NCI-H2171 treated with DMSO at 0.1 percent for 48 hours (cell line): ENCODE measurements around the gene FARS2.
"Not testable (repeated sequence)": the region's sequence is repeated elsewhere in the genome, so short reads cannot be mapped to it uniquely, and the experiment has no call there.

Experiments
- DNase-seq: peaks from one replicate; lab custom pipeline; 2025; lab: John Stamatoyannopoulos, UW

FARS2 gene

DNA sequence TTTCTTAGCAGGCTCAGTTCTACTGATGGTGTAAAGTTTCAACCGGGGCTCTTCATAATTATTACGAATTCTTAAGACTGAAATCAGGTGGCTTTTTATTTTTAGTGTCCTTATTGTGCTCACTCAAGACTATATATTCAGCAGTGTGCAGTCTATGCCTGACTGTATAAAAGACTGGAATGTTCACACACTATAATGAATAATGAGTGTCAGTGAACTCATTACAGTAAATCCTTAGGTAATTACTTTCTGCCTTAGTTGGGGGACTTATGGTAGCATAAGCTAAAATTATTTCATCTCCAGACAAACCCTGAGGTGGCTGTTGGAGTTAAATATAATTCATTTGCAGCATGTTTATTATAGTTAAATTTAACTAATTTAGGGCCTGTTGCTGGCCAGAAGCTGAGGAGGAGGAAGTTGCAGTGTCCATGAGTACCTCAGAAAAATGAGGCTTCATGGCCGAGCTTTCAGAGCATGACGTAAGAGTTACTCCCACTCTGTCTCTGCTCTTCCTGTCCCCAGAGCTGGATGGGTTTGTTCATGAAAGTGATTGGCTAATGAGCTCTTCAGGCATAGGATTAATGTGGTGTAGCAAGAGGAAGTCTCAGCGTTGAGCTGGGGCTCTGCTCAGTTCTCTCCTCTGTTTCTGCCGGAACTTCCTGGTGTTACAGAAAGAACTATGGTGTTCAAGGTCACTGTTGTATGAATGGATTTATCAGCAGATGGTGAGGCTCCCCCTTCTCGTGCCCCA, 409.7 kb downstream of the FARS2 start:
- no peak for DNase-seq

DNA sequence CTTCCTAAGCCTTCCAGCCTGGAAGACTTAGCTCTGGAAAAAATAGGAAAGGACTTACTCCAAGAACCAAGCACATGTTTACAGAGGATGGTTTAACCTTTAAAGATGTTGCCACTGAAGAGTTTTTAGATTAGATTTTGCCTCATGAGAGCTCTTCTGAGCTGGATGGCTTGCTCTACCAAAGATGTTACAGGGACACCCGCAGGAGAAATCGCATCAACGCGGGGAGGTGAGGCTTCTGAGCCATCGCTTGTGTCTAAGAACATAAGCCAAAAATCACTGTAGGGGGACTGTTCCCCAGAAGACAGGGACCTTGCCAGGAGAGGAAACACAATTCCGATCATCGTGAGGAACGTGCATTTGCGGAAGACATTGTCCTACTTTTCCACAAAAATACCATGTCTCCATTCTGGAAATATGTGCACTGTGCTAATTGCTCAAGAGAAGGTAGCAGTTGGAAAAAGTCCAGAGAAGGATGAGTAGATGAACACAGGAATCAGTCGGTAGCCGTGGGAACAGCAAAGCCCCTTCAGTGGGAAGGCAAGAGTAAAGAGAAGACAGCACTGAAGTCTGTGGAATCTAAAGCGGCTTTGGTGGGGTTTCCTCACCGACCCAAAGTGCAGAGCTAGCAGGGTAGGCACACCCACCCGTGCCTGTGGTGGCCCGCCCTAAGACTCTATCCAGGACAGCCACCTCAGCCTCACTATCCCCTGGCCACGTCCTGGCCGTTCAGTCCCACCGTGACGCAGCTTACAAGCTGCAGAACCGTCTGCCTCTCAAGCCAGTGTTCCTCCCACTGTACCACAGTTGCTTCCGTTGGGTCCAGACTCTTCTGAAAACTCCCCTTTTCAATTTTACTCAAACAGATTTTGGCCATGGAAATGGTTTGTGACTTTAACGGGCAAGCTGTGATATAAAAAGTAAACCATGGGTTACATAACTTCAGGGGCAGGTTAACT, 410.6 kb downstream of the FARS2 start:
- DNase-seq, result peak; percentile 3

DNA sequence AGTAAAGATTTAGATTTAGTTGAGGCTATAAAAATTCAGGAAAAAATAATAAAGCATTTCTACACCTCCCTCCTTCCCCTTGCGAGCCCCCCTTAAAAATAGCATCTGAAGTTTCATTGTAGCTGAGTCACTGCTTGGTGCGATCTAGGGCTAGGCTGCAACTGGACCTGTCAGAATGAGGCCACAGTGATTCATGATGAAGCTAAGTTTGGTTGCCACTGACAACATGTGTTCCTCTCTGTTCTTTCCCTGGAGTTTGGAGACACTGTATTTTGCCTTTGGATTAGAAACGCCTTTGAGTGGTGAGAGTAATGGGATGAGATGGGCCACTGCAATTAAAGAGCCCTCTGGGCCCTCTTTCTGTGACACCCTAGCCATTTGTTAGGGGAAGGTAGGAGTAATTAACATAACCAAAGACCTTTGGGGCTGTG, 411.3 kb downstream of the FARS2 start:
- no peak for DNase-seq

DNA sequence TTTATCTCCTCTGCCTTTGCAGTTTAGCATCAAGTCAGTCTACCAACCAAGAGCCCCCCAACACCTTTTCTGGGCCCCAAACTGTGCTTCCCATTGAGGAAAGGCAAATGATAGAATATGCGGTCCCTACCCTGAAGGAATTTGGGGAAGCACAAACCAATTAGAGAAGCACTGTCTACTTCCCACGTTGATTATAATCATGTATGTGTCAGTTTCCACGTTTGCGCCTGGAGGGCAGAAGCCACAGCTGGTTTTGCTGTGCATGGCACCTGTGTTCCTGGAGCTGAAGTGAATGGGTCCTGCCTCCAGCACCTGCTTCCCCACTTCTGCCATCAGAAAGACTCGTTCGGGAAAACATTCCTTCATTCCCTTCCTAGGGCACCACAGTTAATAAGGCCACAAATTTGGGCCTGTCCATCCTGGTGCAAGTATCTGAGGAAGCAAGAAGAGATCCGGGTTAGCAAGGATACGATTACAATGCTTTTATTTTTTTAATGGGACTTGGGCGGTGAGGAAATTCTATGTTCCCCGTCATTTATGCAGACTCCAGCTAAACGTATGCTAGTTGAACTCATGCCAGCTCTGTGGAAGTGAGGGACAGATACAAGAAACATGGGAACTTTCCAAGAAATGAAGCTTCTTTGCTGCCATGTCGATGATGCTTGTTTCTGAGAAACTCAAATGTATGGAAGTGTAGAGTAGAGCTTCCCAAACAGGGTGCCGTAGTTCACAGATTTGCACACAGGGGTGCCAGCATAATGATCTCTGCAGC, 411.9 kb downstream of the FARS2 start:
- DNase-seq, result no peak

DNA sequence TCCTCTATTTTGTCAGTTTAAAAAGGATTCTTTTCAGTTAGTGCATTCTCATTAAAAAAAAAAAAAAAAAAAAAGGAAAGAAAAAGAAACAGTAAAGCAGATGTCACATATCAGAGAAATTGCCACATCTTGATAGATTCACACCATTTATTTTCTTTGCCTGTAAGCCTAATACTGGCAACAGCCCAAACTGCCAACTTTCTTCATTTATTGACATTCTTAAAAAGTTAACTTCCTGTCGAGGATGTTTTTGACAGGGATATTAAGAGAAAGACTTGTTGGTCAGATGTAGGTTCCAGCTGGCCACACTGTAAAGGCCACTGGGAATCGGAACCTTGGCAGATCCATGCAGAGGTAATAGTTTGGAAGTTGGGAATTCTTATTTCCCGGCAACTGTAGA, 412.8 kb downstream of the FARS2 start:
- no peak for DNase-seq

DNA sequence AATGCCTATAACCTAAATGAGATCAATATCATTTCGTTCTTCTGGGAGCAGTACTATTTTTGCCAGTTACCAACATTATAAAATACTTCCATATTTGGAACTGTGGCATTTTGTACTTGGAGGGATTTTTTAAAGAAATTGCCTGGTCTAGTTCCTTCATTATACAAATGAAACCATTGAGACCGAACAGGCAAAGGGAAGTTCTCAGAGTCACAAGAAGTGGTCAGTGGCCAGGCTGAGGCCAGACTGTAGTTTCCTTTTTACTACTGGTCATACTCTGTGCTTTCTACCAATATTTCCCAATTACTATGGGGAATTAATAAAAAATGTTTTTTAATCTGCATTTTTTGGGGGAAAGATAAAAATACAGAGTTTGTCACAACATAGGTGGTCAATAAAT, 413.4 kb downstream of the FARS2 start:
- DNase-seq, result no peak

DNA sequence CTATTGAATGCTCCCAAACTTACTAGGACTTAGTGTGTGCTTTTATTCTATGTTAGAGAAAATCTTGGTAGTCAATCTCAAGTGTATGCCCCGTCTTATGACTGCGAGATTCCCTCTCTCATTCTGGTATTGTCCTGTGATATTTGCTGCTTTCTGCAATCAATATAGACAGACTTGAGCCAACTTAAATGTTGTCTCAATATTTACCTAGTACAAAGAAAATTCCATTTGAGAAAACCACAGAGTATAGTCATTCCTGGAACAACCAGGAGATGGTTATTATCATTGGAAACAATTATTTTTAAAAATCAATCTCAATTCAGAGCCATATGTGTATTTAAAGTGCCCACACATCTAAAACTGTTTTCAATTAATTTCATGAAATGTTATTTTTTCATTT, 415.4 kb downstream of the FARS2 start:
- DNase-seq, result no peak

DNA sequence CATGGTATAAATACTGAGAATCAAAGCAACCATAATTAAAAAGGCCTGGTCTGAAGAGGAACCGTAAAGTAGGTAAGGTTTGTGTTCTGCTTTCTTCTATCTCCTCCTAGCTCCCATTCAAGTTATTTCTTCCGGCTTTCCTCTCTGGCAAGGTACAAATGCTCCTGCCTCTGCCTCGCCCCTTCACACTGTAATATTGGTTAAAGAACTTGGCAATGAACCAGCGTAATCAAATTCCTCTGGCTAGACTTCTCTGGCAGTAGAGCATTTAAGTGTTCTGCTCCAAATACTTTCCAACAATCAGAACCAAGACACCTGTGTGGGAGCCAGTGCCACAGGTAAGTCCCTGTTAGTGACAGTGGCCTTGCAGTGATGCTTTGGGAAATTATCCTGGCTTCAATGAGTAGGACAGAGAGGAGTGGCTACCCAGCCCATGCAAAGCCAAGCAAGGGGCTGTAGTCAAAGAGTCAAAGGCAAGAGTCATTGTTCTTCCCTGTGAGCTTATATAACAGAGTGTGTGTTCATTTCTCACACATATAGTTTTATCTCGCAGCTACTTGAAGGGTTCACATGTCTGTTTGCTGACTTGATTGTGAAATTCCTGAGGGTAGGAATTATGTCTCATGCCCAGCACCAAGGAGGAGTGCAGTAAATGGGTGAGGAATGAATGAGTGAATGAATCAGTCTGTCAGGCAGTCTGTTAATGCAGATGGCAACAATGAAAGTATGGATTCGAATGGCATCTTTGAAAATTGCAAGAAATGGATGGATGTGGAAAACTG, 416.1 kb downstream of the FARS2 start:
- DNase-seq, result no peak

DNA sequence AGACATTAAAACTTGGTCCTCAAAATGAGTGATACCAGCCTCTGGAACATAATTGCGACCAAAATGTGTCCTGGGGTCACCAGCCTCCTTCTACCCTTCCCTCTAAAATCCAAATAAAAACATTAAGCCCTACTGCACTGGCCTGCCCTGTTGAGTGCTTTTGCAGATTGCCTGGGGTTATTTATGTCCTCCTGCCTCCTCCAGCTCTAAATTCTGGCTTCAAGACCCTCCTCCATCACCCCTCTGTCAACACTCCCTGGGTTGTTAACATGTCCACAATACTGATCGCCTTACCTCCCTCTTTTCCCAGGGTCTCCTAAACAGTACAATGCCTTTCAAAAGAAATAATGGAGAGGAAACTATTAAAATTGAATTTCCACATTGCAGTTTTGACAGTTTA, 418.0 kb downstream of the FARS2 start:
- DNase-seq, result no peak

DNA sequence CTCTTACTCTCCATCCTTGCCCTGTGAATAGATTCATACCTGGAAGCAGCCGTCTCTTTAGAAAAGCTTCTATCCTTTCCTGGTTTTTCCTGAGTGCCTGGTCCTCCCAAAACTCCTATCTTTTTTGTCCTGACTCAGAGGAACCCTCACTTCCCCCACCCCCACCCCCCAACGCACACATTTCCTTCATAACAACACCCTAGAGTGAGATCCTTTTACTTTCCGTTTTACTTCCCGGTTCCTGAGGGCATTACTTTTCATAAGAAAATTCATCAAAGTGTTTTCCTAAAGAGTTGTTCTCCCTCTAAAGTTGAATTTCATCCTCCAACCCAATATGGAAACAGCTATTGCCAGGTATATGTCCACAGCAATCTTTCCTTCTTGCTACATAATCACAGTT, 418.4 kb downstream of the FARS2 start:
- DNase-seq, result no peak

DNA sequence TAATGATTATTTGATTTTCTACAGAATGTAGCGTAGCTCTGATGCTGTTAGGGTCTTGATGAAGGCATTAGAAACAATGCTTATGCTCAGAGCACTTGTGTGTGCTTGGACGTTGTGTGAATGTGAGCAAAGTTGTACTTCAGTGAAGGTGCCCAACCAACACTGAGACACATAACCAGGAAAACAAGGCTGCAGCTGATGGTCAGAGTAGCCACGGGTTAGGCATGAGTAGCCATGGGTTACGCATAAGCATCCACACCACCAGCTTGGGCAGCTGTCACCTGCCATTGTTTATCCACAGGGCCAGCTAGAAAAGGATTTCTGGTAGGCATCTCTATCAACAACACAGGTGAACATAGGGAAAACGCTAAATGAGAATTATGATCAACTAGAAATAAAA, 418.8 kb downstream of the FARS2 start:
- DNase-seq, result no peak

DNA sequence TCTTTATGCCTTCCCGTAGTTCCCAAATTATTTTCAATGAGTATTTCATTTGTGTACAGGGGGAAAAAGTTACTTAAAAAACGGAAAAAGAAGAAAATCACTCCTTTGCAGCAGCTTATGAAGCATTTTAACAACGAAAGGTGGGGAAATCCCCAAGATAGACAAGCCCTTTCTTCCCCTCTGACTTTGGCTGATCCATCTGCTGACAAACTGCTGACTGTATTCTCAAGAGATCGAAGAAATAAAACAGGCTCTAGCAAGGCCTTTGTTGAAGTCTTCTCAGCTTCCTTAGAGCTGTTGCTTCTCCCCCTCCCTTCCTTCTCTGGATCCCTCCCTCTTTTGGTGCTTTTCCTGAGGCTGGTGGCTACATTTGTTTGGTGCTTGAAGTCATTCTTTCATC, 420.2 kb downstream of the FARS2 start:
- no peak for DNase-seq

DNA sequence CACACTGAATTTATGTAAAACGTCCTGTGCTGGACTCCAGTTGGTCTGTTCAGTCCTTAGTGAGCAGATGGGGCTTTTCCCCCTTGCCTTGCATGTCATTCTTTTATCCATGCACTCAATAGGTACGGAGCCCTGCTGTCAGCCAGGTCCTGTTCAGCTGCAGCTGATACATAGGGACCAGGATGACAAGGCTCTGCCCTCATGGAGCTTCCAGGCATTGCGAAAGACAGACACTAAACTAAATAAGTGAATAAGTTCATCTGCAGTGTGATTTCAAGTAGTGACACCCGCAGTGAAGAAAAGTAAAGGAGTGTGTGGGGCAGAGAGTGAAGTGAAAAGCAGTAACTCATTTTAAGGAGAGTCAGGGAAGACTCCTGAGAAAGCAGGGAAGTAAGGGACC, 421.2 kb downstream of the FARS2 start:
- no peak for DNase-seq

DNA sequence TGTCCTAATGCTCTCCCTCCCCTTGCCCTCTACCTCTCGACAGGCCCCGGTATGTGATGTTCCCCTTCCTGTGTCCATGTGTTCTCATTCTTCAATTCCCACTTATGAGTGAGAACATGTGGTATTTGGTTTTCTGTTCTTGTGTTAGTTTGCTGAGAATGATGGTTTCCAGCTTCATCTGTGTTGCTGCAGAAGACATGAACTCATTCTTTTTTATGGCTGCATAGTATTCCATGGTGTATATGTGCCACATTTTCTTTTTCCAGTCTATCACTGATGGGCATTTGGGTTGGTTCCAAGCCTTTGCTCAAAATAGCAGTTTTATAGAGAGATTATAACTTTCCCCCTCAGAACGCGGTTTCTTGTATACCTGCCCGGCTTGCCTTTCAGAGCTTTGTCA, 422.4 kb downstream of the FARS2 start:
- not testable (repeated sequence) for DNase-seq

DNA sequence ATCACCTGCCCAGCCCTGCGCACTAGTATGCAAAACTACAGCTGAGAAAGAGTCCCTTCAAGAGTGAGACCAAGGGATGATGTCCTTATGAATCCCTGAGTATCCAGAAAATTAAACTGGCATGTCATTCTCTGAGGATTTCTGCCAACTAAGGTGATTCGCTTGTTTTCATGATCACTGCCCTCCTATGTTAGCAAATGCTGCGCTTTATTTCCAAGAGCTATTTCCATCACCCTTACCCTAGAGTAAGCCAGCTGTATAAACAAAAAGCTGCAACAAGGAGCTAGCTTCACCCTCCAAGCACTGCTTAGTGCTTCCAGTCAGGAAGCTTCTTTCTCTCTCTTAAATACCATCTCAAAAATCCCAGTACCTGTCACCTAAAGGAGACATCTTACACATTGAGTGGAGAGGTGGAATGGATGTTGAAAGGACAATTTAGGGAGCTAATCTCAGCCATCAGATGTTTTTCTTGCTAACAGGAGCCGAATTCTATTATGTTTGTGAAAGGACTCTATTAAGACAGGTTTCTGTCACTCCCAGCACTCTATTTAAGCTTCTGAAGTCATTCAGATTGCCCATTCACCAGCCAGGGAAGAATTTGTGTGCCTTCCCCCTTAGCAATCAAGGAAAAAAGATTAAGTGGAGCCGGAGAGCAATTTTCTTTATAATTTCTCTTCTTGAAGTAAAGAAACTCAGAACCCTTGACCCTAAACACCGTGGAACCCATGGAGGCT, 423.2 kb downstream of the FARS2 start:
- DNase-seq, result no peak

DNA sequence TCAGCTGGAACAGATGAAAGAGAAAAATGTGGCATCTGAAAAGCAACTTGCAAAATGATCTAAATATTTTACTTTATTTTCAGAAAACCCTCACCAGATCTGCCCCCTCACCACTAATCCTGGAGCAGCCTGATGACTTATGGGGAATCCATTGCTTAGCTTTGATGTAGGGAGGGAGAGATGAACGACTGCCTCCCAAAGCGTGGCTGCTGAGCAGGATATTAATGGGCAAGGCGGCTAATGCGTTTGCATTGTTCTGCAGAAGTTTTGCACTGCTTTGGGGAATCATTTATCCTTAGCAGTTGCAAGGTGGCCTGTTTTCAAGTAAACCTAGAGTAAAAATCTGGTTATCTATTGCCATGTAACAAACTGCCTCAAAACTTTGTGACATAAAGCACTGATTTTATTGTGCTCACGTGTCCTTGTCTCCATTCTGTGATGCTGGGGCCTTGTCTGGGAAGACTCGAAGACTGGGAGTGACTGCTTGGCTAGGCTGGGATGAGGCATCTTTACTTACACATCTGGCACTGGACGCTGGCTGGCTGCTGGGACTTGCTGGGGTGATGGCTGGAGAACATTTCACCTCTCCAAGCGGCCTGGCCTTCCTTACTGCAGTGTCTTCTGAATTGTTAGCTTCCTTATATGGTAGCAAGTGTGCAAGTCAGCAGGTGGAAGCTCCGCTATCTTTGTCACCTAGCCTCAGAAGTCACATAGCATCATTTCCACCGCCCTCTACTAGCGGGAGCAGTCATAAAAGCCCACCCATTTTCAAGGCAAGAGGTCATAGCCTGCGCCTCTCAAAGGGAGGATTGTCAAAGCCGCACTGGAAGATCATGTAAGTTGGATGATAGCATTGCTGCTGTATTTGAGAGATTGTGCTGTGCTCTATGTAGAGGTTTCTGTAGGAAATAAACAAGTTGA, 432.2 kb downstream of the FARS2 start:
- DNase-seq, result no peak

DNA sequence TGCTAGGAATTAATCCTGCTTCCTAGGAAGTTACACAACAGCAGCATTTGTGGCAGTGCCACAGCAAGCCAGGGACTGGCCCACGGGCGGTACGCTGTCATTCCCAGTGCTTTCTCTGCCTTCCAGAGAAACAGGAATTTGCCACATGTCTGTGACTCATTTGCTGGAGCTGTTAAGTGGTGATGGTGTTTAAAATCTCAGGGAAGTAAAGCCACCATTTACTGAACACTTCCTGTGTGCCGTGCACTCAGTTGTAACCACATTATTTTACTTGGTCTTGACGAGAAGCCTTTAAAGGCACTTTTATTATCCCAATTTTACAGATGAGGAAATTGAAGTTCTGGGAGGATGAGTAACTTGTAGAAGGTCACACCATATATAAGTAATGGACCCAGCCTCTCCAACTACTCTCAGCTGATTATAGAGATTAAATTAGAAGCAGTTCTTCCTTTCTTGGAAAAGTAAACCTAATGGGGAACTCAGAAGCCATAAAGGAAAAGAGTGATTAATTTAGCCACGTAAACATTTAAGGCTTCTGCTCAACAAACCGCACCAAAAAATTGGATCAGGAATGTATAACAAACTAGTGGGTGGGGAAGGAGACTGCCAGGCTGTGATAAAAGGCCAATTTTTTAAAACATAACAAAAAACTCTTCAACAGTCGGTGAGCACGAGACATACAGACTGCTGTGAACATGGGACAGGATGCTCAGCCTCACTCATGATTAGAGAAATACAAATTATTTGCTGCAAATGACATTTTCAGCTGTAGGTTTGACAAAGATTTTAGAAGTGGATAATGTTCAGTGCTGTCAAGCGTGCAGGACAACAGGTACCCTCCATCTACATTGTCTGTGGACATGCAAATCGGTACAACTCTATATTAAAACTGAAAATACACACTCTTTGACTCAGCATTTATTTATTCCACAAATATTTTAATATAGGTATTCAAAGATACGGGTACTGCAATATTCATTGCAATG, 434.2 kb downstream of the FARS2 start:
- no peak for DNase-seq

DNA sequence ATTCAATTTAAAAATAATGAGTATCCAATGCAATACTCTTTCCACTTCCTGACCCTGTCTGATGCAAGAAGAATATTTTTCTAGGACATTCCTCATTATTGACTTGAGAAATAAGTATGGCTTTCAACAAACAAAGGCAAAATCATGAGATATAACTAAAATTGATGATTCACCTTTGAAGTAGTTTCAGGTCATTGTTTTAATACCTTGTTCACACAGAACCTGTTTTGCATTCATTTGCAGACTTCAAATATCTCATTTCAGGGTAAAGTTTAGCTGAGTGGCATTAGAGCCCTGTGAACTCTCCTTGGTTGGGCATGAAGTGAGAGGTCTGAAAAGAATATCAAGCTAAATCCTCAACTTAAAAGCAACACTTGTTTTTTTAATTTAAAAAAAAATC, 436.2 kb downstream of the FARS2 start:
- no peak for DNase-seq

DNA sequence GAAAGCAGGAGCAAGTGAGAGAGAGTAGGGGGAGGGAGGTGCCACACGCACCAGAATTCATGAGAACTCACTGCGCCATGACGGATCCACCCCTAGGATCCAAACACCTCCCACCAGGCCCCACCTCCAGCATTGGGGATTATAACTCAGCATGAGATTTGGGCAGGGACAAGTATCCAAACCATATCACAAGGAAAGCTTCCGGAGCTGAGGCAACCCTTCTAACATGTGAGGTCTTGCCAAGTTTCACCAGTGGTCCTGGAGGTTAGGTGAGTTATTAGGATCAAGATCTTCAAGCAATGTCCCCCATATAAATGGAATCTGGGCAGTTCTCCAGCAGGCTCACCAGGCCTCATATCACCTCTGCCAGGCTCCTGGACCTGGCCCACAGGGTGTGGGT, 437.0 kb downstream of the FARS2 start:
- DNase-seq, result no peak
